ENCODE measurements around the gene ERG28. TPM values are rescaled to one million over a fixed set of nuclear protein-coding genes. Genes with fewer than 3 reads are reported as not detected.
"Not testable (repeated sequence)": the region's sequence is repeated elsewhere in the genome, so short reads cannot be mapped to it uniquely, and the experiment has no call there.

ERG28 gene, protein sequence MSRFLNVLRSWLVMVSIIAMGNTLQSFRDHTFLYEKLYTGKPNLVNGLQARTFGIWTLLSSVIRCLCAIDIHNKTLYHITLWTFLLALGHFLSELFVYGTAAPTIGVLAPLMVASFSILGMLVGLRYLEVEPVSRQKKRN
- 10.4 TPM for polyA plus RNA-seq (ENCODE audit: insufficient read length)

DNA sequence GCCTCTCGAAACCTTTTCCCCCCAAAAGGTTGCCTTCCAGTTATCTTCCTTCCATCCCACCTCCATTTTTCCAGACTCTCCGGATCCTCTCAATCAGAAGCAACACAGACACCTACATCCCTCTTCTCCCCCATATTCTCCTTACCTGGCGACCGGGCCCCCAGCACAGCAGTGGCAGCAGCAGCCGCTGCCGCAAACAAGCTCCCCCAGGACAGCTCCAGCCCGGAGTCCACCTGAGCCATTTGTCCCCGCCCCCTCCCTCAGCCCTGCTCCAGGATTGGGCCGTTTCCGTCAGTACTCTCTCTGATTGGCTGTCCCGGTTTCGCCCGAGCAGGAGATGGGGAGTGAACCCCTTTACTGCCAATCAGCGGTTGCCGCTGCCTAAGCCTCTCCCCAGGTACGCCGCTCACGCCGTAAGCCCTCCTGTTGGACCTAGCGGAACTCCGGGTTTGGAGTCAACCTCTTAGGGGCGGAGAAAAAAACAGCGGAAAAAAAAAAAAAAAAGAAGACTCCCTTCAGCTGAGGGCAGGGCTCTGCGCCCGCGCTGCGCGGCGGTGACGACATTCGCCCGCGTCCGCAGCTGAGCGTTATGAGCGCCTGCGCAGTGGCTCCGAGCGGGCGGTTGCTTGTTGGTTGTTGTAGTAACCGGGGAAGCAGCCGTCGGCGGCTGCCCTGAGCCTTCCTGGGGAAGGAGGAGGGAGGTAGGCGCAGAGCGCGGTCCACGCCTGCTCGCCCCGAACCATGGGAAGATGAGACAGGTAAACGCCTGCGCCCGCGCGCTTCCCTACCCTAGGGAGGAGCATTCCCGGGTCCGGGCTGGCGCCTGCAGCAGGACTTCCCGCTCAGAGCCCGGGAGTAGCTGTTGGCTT, at the start of gene ERG28, which contains the start of gene TTLL5:
Gene ERG28, minus strand, starts transcription at position 247 of the 869 bp plus-strand sequence. CDS start 3,374 bp downstream, outside the sequence.
Gene TTLL5, plus strand, starts transcription at position 617 of the 869 bp plus-strand sequence. CDS start 1,904 bp downstream, outside the sequence.
- peak; percentile 91 for DNase-seq (ENCODE audit: low read depth)

DNA sequence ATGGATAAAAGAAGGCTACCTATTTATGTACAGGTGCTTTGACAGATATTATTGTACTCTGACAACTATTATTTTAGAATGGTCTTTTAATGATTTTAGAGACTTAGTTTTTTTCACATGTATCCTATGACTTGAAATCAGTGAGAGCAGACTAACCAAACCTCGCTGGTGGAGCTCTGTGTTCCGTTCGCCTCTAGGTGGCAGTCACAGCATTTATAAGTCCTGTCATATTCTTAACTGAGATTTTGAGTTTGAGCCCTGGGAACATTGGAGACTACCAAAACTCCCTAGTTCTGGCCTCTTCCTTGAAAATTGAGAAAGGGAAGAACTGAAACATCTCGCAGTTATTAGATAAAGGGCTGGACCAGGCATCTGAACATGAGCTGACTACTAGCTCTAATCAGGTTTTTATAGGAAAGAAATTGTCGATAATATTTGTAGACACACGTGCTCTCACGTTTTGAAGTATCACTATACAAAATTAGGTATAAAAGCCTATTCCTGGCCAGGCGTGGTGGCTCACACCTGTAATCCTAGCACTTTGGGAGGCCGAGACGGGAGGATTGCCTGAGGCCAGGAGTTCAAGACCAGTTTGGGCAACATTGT, 48.6 kb upstream of the ERG28 start:
- DNase-seq (ENCODE audit: low read depth) = peak; percentile 84

DNA sequence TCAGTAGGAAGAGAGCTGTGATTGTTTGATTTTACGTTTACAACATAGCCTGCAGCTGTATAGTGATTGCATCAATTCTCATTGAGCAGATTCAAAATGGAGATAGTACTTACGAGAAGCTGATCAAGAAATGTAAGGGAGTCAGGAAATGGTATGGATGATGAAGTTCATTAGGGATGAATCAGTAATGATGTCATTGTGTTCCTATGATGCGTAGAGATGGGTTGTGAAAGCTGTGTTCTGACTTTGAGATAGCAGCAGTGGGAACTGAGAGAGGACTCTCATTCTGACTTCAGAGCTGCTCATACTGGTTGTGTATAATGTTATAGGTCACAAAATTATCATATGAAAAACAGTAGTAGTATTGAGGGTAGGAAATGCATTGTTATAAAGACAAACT, 44.3 kb upstream of the ERG28 start:
- DNase-seq (ENCODE audit: low read depth) = no peak

DNA sequence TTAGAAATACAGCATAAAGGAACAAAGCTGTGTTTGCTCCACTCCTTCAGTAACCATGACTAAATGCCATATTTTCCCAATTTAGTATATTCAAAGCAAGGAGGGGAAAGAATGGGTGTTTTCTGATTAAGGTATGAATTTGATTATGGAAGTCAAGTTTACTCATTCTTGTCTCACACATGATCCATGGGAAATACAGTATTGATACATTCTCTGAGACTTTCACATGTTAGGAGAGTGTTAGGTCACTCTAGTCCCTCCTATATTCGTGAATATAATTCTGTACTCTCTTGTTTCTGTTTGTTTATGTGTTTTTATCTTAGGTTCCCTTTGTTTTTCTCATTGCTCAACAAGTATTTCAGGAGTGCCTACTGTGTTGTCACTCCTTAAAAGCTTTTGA, 42.8 kb upstream of the ERG28 start:
- no peak for DNase-seq (ENCODE audit: low read depth)

DNA sequence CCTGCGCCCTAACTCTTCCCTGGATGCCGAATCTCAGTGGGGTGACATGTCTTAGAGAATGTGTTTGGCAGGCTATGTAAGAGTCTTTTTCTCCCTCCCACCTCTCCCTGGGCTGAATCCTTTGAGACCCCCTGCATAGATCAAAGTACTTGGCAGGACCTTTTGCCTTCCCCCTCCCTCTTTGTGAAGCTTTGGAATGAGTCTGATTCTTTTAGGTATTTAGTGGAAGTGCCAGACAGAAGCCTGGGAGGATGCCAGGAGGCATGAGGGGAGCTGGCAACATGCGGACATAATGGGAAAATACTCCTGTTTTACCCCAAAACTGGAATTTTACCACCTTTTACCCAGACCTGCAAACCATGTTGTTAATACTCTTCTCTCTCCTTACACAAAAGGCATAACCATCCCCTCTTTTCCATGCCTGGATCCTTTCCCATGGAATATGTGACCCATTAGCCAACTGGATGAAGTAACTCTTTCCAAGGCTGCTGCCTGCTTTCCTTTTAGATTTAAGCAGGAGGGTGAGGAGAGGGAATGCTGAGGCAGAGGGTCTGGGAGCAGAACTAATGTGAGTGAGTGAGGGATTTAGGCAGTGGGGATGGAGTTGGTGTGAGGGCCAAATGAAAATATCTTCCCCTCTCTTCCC, 42.1 kb upstream of the ERG28 start:
- no peak for DNase-seq (ENCODE audit: low read depth)

DNA sequence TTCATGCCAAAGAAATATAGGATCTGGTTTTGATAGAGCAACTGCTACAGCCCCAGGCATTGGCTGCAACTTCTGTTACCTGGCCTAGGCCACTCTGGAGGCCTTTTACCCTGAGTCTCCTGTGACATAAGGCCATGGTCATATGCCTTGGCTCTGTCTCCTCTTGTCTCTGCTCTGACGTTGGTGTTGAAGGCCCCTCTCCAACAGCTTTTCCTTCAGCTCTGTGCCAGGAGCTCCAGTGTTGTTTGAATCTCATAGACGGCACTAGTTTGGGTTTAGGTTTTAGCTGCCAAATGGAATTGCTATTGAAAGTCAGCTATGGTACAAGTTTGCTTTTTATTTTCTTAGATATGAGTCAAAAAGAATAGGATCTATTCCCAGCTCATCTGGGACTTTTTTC, 41.4 kb upstream of the ERG28 start:
- no peak for DNase-seq (ENCODE audit: low read depth)

DNA sequence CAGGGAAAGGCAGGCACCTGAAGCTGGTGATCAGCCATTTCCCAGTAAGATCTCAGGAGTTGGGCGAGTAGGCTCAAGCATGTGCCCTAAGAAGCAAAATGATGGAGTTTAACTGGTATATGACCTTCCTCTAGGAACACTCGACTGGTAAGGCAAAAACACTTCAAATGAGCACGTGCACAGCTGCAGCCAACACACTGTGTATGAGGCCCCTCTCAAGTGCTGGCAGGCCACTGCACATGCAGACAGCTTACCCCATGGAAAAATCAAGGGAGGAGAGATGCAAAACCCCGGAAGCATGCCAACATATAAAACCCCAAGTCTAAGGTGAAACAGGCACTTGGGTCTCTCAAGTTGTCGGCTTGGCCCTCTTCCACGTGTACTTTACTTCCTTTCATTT, 39.6 kb upstream of the ERG28 start:
- DNase-seq (ENCODE audit: low read depth) = no peak

DNA sequence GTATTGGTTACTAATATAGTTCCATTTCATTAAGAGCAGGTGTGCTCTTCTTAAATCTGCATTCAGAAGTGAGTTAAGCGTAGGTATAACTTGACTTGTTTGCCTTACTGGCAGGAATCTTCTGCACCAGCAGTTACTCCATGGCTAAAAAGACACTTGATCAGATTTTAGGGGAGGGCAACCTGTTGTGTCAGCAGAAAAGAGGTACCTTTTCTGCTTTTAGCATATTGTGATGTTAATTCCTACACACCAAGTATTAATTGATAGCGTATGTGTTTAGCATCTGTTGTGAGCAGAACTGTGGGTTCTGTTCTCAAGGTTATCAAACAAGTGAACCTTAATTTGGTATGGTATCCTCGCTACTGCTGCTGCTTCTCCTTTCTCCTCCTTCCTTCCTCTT, 38.7 kb upstream of the ERG28 start:
- no peak for DNase-seq (ENCODE audit: low read depth)

DNA sequence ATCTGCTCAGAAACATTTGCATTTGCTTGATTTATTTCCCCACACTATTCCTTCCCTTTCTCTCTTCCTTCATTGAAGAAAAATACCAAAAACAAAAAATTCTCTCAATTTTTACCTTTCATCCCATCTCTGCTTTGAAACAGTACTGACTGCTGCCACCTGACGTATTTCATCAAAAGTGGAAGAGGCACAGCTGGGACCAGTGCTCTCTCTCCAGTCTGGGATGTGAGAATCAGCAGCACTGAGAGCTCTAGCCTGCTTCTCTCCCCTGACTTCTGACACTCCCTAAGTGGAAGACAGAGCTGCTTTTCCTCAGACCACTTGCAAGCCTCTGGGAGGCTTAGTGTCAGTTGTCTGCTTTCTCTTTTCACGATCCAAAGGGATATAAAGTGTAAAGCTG, 37.2 kb upstream of the ERG28 start:
- no peak for DNase-seq (ENCODE audit: low read depth)

DNA sequence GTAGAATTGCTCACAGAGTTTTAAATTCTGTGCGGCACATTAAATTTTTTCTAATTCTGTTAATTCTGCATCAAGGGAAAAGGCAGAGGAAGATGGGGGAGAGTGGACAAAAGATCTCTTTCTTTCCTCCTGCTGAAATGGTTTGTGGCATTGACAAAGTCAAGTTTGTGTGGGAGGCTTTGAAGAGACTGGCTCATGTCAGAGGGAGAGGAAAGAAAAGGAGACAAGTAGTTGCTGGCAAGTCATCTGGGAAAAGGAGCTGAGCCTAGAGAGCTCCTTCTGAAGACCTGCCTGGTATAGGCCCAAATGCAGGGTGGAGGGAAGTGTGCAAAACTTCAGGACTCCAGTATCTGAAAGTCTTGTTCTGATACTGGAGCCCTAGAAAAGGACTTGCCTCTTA, 36.7 kb upstream of the ERG28 start:
- no peak for DNase-seq (ENCODE audit: low read depth)

DNA sequence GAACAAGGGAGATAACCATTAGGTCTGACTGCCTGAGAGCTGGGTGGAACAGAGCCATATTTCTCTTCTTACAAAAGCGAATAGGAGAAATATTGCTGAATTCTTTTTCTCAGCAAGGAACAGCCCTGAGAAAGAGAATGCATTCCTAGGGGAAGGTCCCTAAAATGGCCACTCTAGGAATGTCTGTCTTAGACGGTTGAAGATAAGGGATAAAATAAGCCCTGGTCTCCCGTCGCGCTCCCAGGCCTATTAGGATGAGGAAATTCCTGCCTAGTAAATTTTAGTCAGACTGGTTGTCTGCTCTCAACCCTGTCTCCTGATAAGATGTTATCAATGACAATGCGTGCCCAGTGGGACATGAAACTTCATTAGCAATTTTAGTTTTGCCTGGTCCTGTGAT, 34.3 kb upstream of the ERG28 start:
- not testable (repeated sequence) for DNase-seq (ENCODE audit: low read depth)

DNA sequence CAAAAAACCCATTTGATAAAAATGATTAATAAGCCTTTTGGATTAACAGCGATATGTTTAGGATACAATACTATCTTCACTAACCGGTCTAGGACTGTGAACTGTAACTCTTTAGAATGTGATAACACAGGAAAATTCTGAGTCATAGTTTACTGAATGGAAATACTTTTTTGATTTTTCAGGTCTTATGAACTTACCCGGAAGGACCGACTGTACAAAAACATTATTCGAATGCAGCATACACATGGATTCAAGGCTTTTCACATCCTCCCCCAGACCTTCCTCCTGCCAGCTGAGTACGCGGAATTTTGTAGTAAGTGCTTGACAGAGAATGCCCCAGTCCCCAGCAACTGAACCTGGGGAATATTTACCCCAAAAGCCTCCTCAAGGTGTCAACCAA, 29.3 kb upstream of the ERG28 start:
- no peak for DNase-seq (ENCODE audit: low read depth)

DNA sequence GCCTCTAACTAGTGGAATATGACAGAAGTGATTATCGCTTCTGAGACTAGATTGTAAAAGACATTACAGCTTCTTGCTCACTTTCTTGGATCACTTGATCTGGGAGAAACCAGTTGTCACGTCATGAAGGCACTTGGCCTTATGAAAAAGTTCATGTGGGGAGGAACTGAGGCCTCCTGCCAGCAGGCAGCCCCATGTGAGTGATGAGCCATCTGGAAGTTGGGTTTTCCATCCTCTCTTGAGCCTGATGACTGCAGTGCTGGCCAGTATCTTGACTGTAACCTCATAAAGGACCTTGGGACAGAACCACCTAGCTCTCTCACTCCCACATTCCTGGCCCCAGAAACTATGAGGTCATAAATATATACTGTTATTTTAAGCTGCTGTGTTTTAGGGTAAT, 28.3 kb upstream of the ERG28 start:
- peak; percentile 73 for DNase-seq (ENCODE audit: low read depth)

DNA sequence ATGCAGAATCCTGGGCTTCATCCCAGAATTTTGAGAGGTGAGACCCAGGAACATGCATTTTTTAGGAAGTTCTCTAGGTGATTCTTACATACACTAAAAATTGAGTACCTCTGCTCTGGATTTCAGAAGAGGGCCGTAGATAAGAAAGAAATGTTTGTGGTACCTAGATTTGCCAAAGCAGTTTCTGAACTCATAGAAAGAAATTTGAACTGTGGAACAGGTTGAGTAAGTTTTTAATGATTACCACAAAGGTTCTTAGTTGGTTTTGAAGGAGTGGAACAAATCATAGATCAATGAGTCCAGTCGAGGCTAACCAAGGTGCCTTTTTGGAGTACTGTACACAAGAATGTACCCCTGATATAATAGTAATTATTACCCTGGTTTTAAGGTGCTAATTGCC, 25.2 kb upstream of the ERG28 start:
- DNase-seq (ENCODE audit: low read depth) = no peak

DNA sequence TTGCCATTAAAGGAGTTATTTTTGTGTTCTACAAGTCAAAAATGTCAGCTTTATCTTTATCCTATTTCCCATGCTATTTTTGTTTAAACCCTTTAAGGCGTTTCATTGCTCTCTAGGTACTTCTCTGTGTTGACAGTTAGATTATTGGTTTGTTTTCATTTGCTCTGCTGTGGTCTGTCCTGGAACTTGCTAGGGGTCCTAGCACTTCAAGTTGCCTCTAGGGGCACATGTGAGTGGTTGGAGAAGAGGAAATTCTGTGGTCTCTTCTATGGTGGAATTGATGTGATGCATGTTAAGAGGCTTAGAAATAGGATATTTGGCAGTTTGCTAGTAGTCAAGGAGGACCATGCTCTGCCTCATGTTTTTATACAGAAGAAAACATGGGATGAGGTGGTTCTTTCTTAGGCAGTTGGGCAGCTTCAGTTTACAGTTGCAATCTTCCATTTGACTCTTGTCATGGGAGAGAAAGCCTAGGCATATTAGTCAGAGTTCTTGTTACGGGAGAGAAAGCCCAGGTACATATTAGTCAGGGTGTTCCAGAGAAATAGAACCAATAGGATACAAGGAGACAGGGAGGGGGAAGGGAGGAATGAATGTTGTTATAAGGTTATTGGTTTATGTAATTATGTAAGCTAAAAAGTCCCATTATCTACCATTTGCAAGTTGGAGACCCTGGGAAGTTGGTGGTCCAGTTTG, 14.7 kb upstream of the ERG28 start:
- no peak for DNase-seq (ENCODE audit: low read depth)

DNA sequence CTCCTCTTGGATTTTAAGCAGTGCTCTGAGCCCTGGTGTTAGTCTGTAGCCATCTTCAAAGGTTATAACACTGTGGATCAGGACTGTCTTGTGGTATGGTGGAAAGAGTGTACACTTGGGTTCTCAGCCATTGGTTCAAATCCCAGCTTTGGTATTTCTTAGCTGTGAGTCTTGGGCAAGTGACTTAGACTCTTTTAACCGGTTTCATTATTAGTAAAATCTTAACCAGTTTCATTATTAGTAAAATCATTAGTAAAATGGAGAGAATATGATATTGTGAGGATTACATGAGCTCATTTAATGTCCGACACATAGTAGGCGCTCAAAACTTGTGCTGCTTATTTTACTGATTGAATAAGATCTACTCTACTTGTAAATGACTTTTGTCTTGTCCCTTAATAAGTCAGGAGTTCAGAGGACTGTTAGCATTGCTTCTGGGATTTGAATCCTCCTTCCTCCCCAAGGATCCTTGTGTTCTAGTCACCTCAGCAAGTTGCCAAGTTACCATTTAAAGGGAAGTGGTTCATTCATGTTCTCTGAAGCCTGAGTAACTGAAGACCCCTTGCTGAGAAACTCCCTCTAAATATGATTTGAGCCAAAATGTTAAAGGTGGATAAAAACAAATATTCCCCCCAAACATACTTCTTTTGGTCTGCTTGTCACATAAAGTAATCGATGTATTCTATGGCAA, 12.8 kb upstream of the ERG28 start:
- no peak for DNase-seq (ENCODE audit: low read depth)

DNA sequence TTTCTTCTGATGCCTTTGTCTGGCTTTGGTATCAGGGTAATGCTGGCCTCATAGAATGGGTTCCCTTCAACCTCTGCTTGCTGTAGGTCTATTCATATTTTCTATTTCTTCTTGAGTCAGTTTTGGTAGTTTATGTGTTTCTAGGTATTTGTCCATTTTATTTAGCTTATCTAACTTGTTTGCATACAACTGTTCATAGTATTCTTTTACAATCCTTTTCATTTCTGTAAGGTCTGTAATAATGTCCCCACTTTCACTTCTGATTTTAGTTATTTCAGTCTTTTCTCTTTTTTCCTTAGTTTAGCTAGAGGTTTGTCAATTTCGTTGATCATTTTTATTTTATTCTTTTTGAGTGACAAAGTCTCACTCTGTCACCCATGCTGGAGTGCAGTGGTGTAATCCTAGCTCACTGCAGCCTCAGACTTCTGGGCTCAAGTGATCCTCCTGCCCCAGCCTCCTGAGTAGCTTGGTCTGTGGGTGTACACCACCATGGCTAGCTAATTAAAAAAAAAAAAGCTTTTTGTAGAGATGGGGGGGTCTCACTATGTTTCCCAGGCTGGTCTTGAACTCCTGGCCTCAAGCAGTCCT, 12.0 kb upstream of the ERG28 start:
- DNase-seq (ENCODE audit: low read depth) = no peak

DNA sequence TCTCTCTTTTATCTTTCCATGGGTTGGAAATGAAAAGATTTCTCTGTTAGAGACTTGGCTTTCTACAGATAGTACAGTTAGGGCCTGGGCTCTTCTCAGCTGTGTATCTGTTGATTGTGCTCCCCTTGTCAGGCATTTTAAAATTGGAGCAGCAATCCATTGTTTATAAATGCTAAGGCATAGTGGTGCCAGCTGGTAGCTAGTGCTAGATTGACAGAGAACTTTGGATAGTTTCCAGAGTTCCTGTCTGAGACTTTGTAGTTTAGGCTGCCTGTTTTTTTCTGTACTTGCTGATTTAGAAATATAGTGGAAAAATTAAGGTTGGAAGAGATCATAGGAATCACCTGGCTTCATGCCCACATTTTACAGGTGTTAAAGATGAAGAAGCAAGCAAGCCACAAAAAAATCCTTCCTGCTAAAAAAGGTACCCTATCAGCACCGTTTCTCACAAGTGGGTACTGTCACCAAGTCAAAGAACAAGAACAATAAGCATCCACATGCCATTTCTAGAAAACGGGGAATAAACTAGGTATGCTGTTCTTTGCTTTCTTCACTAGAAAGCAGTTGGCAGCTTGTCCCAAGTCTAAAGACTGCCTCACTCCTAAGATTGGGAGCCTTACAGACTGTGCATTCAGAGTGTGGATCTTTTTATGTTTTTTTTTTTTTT, 6.6 kb upstream of the ERG28 start:
- no peak for DNase-seq (ENCODE audit: low read depth)

DNA sequence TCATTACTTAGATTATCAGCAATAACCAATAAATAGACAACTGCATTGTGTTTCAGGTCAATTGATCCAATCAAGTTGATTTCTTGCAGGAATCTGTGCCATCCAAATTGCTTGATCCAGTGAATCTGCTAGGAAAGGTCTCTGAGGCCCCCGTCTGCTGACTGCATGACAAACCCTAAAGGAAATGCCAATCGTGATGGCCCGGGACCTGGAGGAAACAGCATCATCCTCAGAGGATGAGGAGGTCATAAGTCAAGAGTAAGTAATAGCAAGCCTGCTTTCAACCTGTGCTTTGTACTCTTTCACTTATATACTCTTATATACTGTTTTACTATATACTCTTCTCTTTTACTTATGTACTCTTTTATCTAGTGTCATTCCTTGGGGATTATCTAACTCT, 2.3 kb upstream of the ERG28 start:
- no peak for DNase-seq (ENCODE audit: low read depth)

DNA sequence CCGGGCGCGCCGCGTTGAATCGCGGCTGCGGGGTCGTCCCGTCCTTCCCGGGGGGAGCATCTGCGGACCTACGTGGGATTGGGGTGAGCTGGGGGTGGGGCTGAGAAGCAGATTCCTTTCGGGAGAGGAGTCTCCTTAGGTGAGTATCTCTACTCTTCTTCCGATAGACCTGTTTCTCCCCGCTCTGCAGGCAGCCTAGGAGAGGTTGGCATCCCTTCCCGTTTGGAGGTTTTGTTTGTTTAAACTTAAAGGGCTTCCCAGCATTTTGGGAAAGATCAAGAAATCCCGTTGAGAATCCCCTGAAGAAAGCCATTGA, 781 bp upstream of the ERG28 start:
- no peak for DNase-seq (ENCODE audit: low read depth)
